MM.1S (cell line): Measurements from ENCODE around the gene POLE4.
A peak's percentile ranks its signal among the peaks of the same experiment; 100 is the strongest.

ENCODE experiments used
- CTCF ChIP-seq: fragments of 300-600 bp; sonication (generic); IDR thresholded peaks from 2 replicates; pipeline ENCODE4 v1.5.1; 2016; ENCODE audit warnings: antibody characterized with exemption, low read length, mixed read lengths
- EZH2 ChIP-seq: fragments of 300-600 bp; sonication (generic); optimal IDR thresholded peaks from 2 replicates; pipeline ENCODE3; 2017; ENCODE audit warnings: low read depth, mild to moderate bottlenecking, antibody characterized with exemption, low read length, mixed read lengths

GRCh38 chr2:74919827-74920226 is 38.6 kb upstream of the POLE4 start:
- peak; percentile 78 for TF ChIP-seq CTCF
- no peak for TF ChIP-seq EZH2
